Left cardiac atrium (tissue), 4 donors: ENCODE data around the gene EGFL8. TPM values are rescaled to one million over a fixed set of nuclear protein-coding genes. Genes with fewer than 3 reads are reported as not detected.
A peak's percentile ranks its signal among the peaks of the same experiment; 100 is the strongest.

Source experiments
- ATAC-seq, 2 donors: fragments of 200-7000 bp; cut with Tn5 transposase; one replicate each; pipeline ENCODE4 v1.9.1; 2020; ENCODE audit warnings: mild to moderate bottlenecking in 2 of 2, moderate library complexity in 2 of 2
- DNase-seq: peaks from one replicate; pipeline ENCODE4 v3.0.0-alpha.2; 2020
- intact Hi-C, 2 donors: fragments of 100-400 bp; cut with DNase I; formaldehyde crosslinking; loops; one replicate each; pipeline versions ENCODE4 v1.14.1 to v1.15.1; 2022 to 2023
- total RNA-seq, 2 donors: library from RNA; stranded (reverse); fragmentation: NEBNext Ultra II Directional; extraction: Animal tissue kit (Norgen Biotek cat#: 25700); gene quantifications; one replicate each; pipeline ENCODE4 v1.2.1, GENCODE V29; 2021
- donor health status: DM: no; HTN: yes; CAD: no.
- donor health status: DM: no; HTN: yes; CAD: no; lungs with severe emphysema.
- donor health status: DM: yes; HTN: yes; CAD: no.
- donor health status: Dilated cardiomyopathy.

EGFL8 gene
- total RNA-seq, 2 donors from 2014 or later: 7.1 to 8.7 TPM

GRCh38 chr6:32158052-32158451 is 6.3 kb upstream of the EGFL8 start:
- ATAC-seq (no peak), DNase-seq (no peak)
- intact Hi-C loops: no loop called here

- ATAC-seq (peak; percentile 14 to 44), DNase-seq (no peak)
- intact Hi-C loops: no loop called here
These were observed 686 bp upstream of the EGFL8 start for GRCh38 chr6:32163559-32164258.

GRCh38 chr6:32166411-32167061 is 2.1 kb downstream of the EGFL8 start:
- intact Hi-C loops: no loop called here
- ATAC-seq (no peak), DNase-seq (no peak)

DNA sequence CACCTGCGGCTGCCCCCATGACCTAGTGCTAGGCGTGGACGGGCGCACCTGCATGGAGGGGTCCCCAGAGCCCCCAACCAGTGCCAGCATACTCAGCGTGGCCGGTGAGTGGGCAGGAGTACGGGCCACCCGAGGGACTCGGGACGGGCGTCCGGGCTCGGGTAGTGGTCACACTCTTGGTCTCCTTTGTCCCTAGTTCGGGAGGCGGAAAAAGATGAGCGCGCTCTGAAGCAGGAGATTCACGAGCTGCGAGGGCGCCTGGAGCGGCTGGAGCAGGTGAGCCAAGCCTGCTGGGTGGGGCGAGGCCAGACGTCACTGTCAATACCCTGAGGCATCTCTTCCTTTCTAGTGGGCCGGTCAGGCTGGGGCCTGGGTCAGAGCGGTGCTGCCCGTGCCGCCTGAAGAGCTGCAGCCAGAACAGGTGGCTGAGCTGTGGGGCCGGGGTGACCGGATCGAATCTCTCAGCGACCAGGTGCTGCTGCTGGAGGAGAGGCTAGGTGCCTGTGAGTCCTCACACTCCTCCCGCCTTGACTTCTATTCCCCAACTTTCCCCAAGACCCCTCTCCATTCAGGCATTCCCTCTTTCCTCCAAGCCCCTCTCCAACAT is 2.9 kb downstream of the EGFL8 start:
- DNase-seq: no peak
- intact Hi-C loops: no loop called here
- no peak for ATAC-seq

- intact Hi-C loops: no loop called here
- DNase-seq (no peak), ATAC-seq (no peak)
These were observed 3.4 kb downstream of the EGFL8 start for GRCh38 chr6:32167761-32168262.

GRCh38 chr6:32168350-32168749 is 4.0 kb downstream of the EGFL8 start:
- ATAC-seq (no peak), DNase-seq (no peak)
- intact Hi-C loops: no loop called here

DNA sequence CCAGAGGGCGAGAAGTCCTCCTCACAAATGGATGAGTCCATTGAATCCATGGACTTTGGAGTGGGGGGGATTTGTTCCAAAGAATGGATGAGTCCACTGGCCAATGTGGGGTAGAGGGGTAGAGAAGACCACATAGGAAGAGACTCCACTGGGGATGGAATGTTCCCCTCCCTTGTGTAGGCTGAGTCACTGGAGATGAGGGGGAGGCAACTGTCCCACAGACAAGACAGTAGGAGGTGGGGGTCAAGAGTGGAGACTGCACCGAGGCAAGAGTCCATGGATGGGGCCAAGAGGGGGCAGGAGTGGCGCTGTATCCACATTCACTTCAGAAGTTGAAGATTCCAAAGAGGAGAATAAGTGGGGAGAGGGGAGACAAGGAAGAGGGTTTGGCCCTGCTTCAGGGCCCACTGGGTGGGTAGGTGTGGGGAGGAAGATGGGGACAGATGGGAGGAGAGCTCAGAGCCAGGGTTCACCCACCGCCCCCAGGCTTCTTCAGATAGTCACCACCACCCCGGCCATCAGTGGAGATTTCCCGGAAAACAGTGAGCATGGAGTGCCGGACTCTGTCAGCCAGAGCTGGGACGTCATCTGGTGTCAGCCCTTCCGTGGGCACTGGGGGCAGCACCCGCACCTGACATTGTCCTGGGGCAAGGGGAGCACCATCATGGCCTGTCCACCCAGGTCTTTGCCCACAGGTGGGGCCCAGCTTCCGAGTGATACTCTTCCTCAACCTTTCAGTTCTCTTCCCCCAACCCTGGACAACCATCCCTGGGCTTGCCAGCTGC is 4.6 kb downstream of the EGFL8 start:
- ATAC-seq (peak in 1 of 2 donors; percentile 21), DNase-seq (no peak)
- intact Hi-C loops: no loop called here

GRCh38 chr6:32170294-32170693 is 5.9 kb downstream of the EGFL8 start:
- no peak for DNase-seq
- intact Hi-C loops: no loop called here
- no peak for ATAC-seq

DNA sequence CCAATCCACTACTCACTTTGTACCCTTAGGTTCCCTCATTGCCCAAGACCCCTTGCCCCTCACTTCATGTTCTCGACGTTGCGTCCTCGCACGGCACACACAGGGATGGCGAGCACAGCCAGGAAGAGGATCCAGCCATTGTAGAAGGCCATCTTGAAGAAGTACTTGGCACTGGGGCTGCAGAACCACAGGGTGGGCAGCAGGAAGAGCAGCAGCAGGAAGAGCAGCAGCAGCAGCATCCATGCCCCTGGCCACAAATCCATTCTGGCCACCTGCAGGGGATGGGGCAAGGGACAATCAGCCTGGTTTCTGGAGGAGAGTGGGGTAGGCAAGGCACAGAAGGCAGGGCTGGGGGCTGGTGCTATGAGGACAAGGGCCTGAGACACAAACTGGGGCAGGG is 6.8 kb downstream of the EGFL8 start:
- intact Hi-C loops: no loop called here
- DNase-seq (no peak), ATAC-seq (no peak)

GRCh38 chr6:32173051-32173727 is 8.8 kb downstream of the EGFL8 start:
- intact Hi-C loops: no loop called here
- no peak for ATAC-seq
- DNase-seq: no peak

GRCh38 chr6:32174416-32174815 is 10.0 kb downstream of the EGFL8 start:
- DNase-seq: no peak
- intact Hi-C loops: no loop called here

GRCh38 chr6:32175322-32175710 is 10.9 kb downstream of the EGFL8 start:
- ATAC-seq (no peak), DNase-seq (no peak)
- intact Hi-C loops: no loop called here

More at GRCh38 chr6:32174416-32174815, 10.0 kb downstream of the EGFL8 start:
- no peak for ATAC-seq

DNA sequence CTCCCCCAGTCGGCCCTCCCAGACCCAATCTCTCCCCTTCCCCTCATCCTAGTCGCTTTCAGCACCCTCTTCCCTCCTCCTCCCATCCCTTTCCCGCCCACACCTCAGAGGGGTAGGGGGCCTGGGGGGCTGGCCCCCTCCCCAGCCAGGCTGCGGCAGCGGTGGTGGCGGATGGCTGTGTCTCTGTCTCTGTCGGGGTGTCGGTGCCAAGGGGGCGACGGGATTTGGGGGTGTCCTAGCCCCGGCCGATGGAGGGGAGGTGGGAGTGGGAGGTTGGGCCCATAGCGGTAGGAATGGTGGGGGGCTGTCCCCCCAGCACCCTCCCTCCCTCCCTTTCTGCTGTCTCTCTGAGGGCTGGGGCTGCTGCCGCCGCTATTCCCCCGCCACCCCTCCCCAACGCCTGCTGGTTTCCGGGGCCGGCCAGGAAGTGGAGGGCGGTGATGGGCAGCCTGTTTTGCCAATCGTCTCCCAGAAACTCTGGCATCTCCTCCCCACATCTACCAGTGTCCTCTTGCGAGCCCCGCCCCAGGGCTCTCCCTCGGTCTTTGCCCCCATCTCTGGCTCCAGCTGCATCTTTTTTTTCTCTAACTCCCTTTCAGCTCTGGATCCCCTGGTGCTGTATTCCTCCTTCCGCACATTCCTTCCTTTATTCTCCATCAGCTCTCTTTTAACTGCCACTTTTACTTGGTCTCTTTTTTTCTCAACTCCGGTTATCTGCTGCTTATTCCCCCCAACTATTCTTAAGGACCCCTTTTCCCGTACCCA is 11.5 kb downstream of the EGFL8 start, which contains the start of gene AGPAT1:
Gene AGPAT1, minus strand, starts transcription at position 374 of the 765 bp plus-strand sequence. CDS start 4,588 bp downstream, outside the sequence.
- ATAC-seq (peak; percentile 73 to 78), DNase-seq (peak; percentile 97)
- intact Hi-C loops: no loop called here

GRCh38 chr6:32176476-32177182 is 12.2 kb downstream of the EGFL8 start:
- intact Hi-C loops: no loop called here
- DNase-seq (no peak), ATAC-seq (peak in 1 of 2 donors; percentile 1)

- intact Hi-C loops: no loop called here
- peak; percentile 13 to 22 for ATAC-seq
These were observed 12.9 kb downstream of the EGFL8 start for GRCh38 chr6:32177183-32177787.

GRCh38 chr6:32177788-32178546 is 13.6 kb downstream of the EGFL8 start, which contains the start of gene RNF5:
TSS of gene RNF5 (plus strand) at chr6:32178405. CDS start at chr6:32178512, 107 bp downstream.
- peak; percentile 85 to 87 for ATAC-seq
- DNase-seq: peak; percentile 96

More at GRCh38 chr6:32177183-32177787, 12.9 kb downstream of the EGFL8 start:
- DNase-seq: no peak

More at GRCh38 chr6:32177788-32178546, 13.6 kb downstream of the EGFL8 start, which contains the start of gene RNF5:
- intact Hi-C loops: no loop called here
